DND-41 (cell line): ENCODE results near the gene ARL13A.

ENCODE experiments used
- CTCF ChIP-seq: IDR thresholded peaks from 2 replicates; pipeline ENCODE4 v1.5.1; 2012; ENCODE audit warnings: borderline replicate concordance, low read length, moderate library complexity, mild to moderate bottlenecking; ENCODE audit not compliant: poor library complexity, severe bottlenecking; ENCODE audit errors: extremely low read depth
- EZH2 ChIP-seq: IDR thresholded peaks from 3 replicates; pipeline ENCODE4 v1.6.1; 2012; ENCODE audit warnings: borderline replicate concordance, low read depth, mild to moderate bottlenecking, moderate library complexity, low read length, inconsistent platforms; ENCODE audit not compliant: severe bottlenecking

DNA sequence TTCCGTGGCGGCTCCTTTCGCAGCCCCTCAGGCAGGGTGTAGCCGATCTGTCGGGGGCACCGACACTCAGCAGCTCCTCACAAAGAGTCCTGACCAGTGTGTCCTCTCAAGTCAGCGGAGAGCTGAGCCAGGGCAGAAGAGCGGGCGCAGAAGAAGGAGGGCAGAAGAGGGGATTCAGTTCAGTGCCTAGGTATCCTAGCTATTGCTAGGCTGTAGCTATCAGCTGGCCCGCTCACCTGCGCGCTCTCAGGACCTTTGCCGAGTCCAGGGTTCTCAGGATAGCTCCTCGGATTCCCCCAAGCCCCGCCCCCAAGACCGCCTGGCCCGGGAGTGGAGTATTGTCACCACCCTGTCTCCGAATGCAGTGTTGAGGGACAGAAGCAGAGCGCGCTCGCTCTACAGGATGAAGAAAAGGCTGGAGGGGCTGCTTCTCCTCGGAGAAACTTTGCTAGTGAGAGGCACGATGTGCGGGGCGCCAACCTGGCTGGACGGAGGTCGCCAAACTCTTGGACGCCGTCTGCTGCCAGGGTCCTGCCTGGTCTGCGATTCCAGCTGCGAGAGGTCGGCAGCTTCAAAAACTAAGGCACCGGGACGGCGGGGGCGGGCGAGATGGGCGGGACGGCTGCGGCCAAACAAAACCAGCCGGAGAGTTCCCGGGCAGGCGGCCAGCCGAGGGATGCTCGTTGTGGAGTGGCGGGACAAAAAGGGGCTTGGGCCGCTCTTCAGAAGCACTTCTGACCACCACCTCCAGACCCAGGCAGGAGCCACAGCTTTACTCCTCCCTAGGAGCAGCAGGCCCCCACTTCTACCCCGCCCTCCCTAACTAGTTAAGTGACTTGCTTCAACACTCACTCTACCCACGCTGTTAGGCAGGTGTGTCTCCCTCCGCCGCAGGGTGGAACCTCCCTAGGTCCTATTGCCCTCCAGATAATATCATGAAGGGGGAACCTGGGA, 40.6 kb upstream of the ARL13A start, which contains the start of gene XKRX:
- TF ChIP-seq CTCF: no peak
- no peak for TF ChIP-seq EZH2
